MCF 10A (cell line): ENCODE results near the gene ZNF722. TPM values are rescaled to one million over a fixed set of nuclear protein-coding genes. Genes with fewer than 3 reads are reported as not detected.

Experiments used
- BruUV-seq: library from RNA; stranded (reverse); fragments of 400-500 nt; replicated peaks from 2 replicates; lab custom pipeline; 2021; lab: Mats Ljungman, UMichigan
- CTCF ChIA-PET: fragments of 300-600 bp; sonication (Branson Sonifier 250); formaldehyde crosslinking; extraction: SDS; loops from one replicate; lab custom pipeline; 2021; ENCODE audit warnings: antibody characterized with exemption, inconsistent platforms; lab: Yijun Ruan, JAX
- POLR2A ChIA-PET: fragments of 300-600, 350-650 bp; sonication (Branson Sonifier 250); formaldehyde crosslinking; extraction: SDS; loops from one replicate; lab custom pipeline; 2020; ENCODE audit warnings: antibody characterized with exemption, inconsistent platforms; lab: Yijun Ruan, JAX
- DNase-seq: peaks from one replicate; pipeline ENCODE4 v3.0.0-alpha.2; 2018; ENCODE audit not compliant: unreplicated experiment
- H3K27ac Mint-ChIP-seq: one replicate; pipeline ENCODE4 v1.8.0; 2022; ENCODE audit warnings: mild to moderate bottlenecking, low read depth, mixed read lengths; ENCODE audit not compliant: unreplicated experiment
- H3K27me3 Mint-ChIP-seq: one replicate; pipeline ENCODE4 v1.8.0; 2022; ENCODE audit warnings: mixed read lengths; ENCODE audit not compliant: insufficient read depth, unreplicated experiment
- H3K36me3 Mint-ChIP-seq: one replicate; pipeline ENCODE4 v1.8.0; 2022; ENCODE audit warnings: mild to moderate bottlenecking, moderate library complexity, mixed read lengths; ENCODE audit not compliant: insufficient read depth, unreplicated experiment
- H3K4me1 Mint-ChIP-seq: one replicate; pipeline ENCODE4 v1.8.0; 2022; ENCODE audit warnings: mixed read lengths; ENCODE audit not compliant: insufficient read depth, unreplicated experiment
- H3K4me3 Mint-ChIP-seq: one replicate; pipeline ENCODE4 v1.8.0; 2022; ENCODE audit warnings: mild to moderate bottlenecking, moderate library complexity, mixed read lengths; ENCODE audit not compliant: unreplicated experiment
- H3K9me3 Mint-ChIP-seq: one replicate; pipeline ENCODE4 v1.8.0; 2022; ENCODE audit warnings: mixed read lengths; ENCODE audit not compliant: unreplicated experiment
- CTCF ChIP-seq: fragments of 200-600 bp; IDR thresholded peaks from one replicate; pipeline ENCODE4 v1.8.0; 2022; ENCODE audit warnings: antibody characterized with exemption, mild to moderate bottlenecking; ENCODE audit not compliant: unreplicated experiment
- intact Hi-C: fragments of 100-400 bp; cut with micrococcal nuclease; formaldehyde crosslinking; loops from 2 replicates; pipeline ENCODE4 v1.14.1; 2022
- total RNA-seq: library from RNA; stranded (reverse); gene quantifications from 2 replicates; pipeline ENCODE4 v1.2.3, GENCODE V29; 2022

Gene ZNF722
- total RNA-seq, 1 experiment from 2014 or later = not detected

- Mint-ChIP-seq H3K36me3 (peaks cover 9% of the 10 kb centered on the region), H3K9me3 (peaks cover 30% of the 10 kb centered on the region), H3K27ac (no peak overlapping the region), H3K4me1 (no peaks in the 10 kb centered on the region), H3K27me3 (no peaks in the 10 kb centered on the region), H3K4me3 (no peak overlapping the region)
- CTCF ChIA-PET = interaction anchor here (0.7 to 1.0 kb wide), 2 partner anchors 146 to 689 kb away, joined by 3 to 5 read pairs; no protein-coding TSS in a partner anchor
- POLR2A ChIA-PET = no interaction called here
- no peak for DNase-seq
- BruUV-seq = no TSS peak
- TF ChIP-seq CTCF = no peak
- intact Hi-C loops = no loop called here
Observed at GRCh38 chr7:64046041-64046389, 47.4 kb downstream of the ZNF722 start.

Other genes starting within 250 kb of the ZNF722 start
- not detected in 2 replicates for gene ZNF727, start 46.6 kb downstream of the ZNF722 start, total RNA-seq
- gene ZNF735, start 208.4 kb downstream of the ZNF722 start, total RNA-seq = not detected in 2 replicates
- gene ZNF679, start 229.6 kb downstream of the ZNF722 start, total RNA-seq = not detected in 2 replicates